SK-N-MC (cell line): ENCODE data around the gene ATP1A1.

Source experiments
- DNase-seq: peaks from one replicate; pipeline ENCODE4 v3.0.0-alpha.2; 2011; ENCODE audit warnings: low read depth, low spot score
- H3K27ac ChIP-seq: fragments of 200-600 bp; sonication (generic); 2 replicates; pipeline ENCODE4 v1.5.1; 2016; ENCODE audit warnings: mixed run types
- H3K36me3 ChIP-seq: fragments of 200-600 bp; sonication (generic); 2 replicates; pipeline ENCODE4 v1.6.1; 2017; ENCODE audit warnings: antibody characterized with exemption, low read length, mixed read lengths; ENCODE audit not compliant: insufficient read depth
- H3K4me3 ChIP-seq: fragments of 200-600 bp; sonication (generic); 2 replicates; pipeline ENCODE4 v1.5.1; 2016
- H3K9ac ChIP-seq: fragments of 200-600 bp; sonication (generic); 2 replicates; pipeline ENCODE4 v1.8.0; 2017; ENCODE audit warnings: mixed run types, mixed read lengths; ENCODE audit not compliant: insufficient read length
- H3K9me3 ChIP-seq: fragments of 200-600 bp; sonication (generic); 2 replicates; pipeline ENCODE4 v1.6.1; 2017; ENCODE audit warnings: low read depth, mild to moderate bottlenecking, antibody characterized with exemption, low read length, moderate library complexity, mixed read lengths
- EZH2 ChIP-seq: fragments of 200-600 bp; sonication (generic); IDR thresholded peaks from one replicate; pipeline ENCODE4 v1.6.1; 2017; ENCODE audit warnings: antibody characterized with exemption
- FOXP2 ChIP-seq: optimal IDR thresholded peaks from 2 replicates; pipeline ENCODE3; 2011; ENCODE audit warnings: mild to moderate bottlenecking, moderate library complexity; ENCODE audit not compliant: insufficient read depth; ENCODE audit errors: extremely low read length, control extremely low read depth
- POLR2AphosphoS5 ChIP-seq: IDR thresholded peaks from 2 replicates; pipeline ENCODE4 v1.6.1; 2012; ENCODE audit warnings: mild to moderate bottlenecking, low read depth, low read length, borderline replicate concordance

ATP1A1 gene

GRCh38 chr1:116360429-116361173 is 12.4 kb upstream of the ATP1A1 start:
- Histone ChIP-seq H3K9me3 (no peaks in the 10 kb centered on the region), H3K36me3 (no peaks in the 10 kb centered on the region), H3K4me3 (peak overlapping the region; percentile 55), H3K27ac (peak overlapping the region; percentile 100), H3K9ac (peak overlapping the region; percentile 54)
- no peak for TF ChIP-seq FOXP2
- TF ChIP-seq EZH2 = no peak
- no peak for TF ChIP-seq POLR2AphosphoS5
- no peak for DNase-seq

- Histone ChIP-seq H3K9ac (peak overlapping the region; percentile 9), H3K36me3 (no peaks in the 10 kb centered on the region), H3K27ac (peak overlapping the region; percentile 100), H3K9me3 (no peaks in the 10 kb centered on the region), H3K4me3 (peak overlapping the region; percentile 7; the same call in 1 of the 2 replicates)
- TF ChIP-seq EZH2 (no peak), FOXP2 (no peak), POLR2AphosphoS5 (no peak)
- no peak for DNase-seq
These were observed 11.4 kb upstream of the ATP1A1 start for GRCh38 chr1:116361648-116362047.

GRCh38 chr1:116362050-116362449 is 11.0 kb upstream of the ATP1A1 start:
- Histone ChIP-seq H3K9me3 (no peaks in the 10 kb centered on the region), H3K27ac (peak overlapping the region; percentile 100), H3K9ac (no peak overlapping the region), H3K4me3 (no peak overlapping the region), H3K36me3 (no peaks in the 10 kb centered on the region)
- DNase-seq = no peak
- TF ChIP-seq POLR2AphosphoS5 (no peak), FOXP2 (no peak), EZH2 (no peak)

- DNase-seq = no peak
- TF ChIP-seq POLR2AphosphoS5 = no peak
- no peak for TF ChIP-seq FOXP2
- TF ChIP-seq EZH2 = no peak
- Histone ChIP-seq H3K27ac (peak overlapping the region; percentile 85), H3K36me3 (no peaks in the 10 kb centered on the region), H3K4me3 (peak overlapping the region; percentile 45), H3K9me3 (no peaks in the 10 kb centered on the region), H3K9ac (peak overlapping the region; percentile 48)
These were observed 7.7 kb upstream of the ATP1A1 start for GRCh38 chr1:116365353-116365780.

- Histone ChIP-seq H3K27ac (peak overlapping the region; percentile 85), H3K36me3 (no peaks in the 10 kb centered on the region), H3K4me3 (peak overlapping the region; percentile 45), H3K9me3 (no peaks in the 10 kb centered on the region), H3K9ac (peak overlapping the region; percentile 48)
- no peak for DNase-seq
- TF ChIP-seq EZH2 (no peak), FOXP2 (no peak), POLR2AphosphoS5 (no peak)
These were observed 7.2 kb upstream of the ATP1A1 start for GRCh38 chr1:116365857-116366256.

- H3K4me3 ChIP-seq = no peak overlapping the region
- no peak for DNase-seq
- H3K9ac ChIP-seq = no peak overlapping the region
- H3K9me3 ChIP-seq = no peaks in the 10 kb centered on the region
- TF ChIP-seq POLR2AphosphoS5 (no peak), FOXP2 (no peak), EZH2 (no peak)
- H3K27ac ChIP-seq = no peak overlapping the region
- H3K36me3 ChIP-seq = no peaks in the 10 kb centered on the region
These were observed 5.6 kb upstream of the ATP1A1 start for GRCh38 chr1:116367256-116367945.

GRCh38 chr1:116368241-116368640 is 4.8 kb upstream of the ATP1A1 start:
- H3K36me3 ChIP-seq = no peaks in the 10 kb centered on the region
- no peak for DNase-seq
- peak overlapping the region; percentile 37; the same call in 1 of the 2 replicates for H3K27ac ChIP-seq
- TF ChIP-seq POLR2AphosphoS5 (no peak), FOXP2 (no peak), EZH2 (no peak)
- no peak overlapping the region for H3K4me3 ChIP-seq
- no peak overlapping the region for H3K9ac ChIP-seq
- H3K9me3 ChIP-seq = no peaks in the 10 kb centered on the region

- no peak for TF ChIP-seq POLR2AphosphoS5
- TF ChIP-seq FOXP2 = no peak
- no peak for TF ChIP-seq EZH2
- H3K4me3 ChIP-seq = peak overlapping the region; percentile 22; the same call in 1 of the 2 replicates
- no peak for DNase-seq
- peak overlapping the region; percentile 85 for H3K27ac ChIP-seq
- H3K9ac ChIP-seq = peak overlapping the region; percentile 37
- no peaks in the 10 kb centered on the region for H3K9me3 ChIP-seq
- H3K36me3 ChIP-seq = peaks cover 13% of the 10 kb centered on the region
These were observed 2.9 kb upstream of the ATP1A1 start for GRCh38 chr1:116370181-116370580.
